Gastroesophageal sphincter (tissue), 4 donors: ENCODE data around the gene SECISBP2. TPM values are rescaled to one million over a fixed set of nuclear protein-coding genes. Genes with fewer than 3 reads are reported as not detected.

Source experiments
- ATAC-seq: fragments of 150-250 bp; one replicate; pipeline ENCODE4 v1.9.1; 2016; ENCODE audit warnings: mild to moderate bottlenecking, moderate library complexity
- H3K27ac ChIP-seq, 4 donors: fragments of 200-600 bp; sonication (generic) in 3 of 4; 1 replicate in 3 of 4; 2 replicates in 1 of 4; pipeline ENCODE4 v1.5.1; 2016 to 2019
- H3K27me3 ChIP-seq: fragments of 200-600 bp; sonication (generic); one replicate; pipeline ENCODE4 v1.5.1; 2019
- H3K36me3 ChIP-seq, 2 donors: fragments of 200-600 bp; sonication (generic); one replicate each; pipeline ENCODE4 v1.5.1; 2019; ENCODE audit warnings: control low read depth in 1 of 2
- H3K4me1 ChIP-seq, 3 donors: fragments of 200-600 bp; sonication (generic); 1 replicate in 2 of 3; 2 replicates in 1 of 3; pipeline ENCODE4 v1.5.1; 2016 to 2019; ENCODE audit warnings: control low read depth in 2 of 3
- H3K4me3 ChIP-seq, 2 donors: fragments of 200-600 bp; sonication (generic); one replicate each; pipeline ENCODE4 v1.5.1; 2019; ENCODE audit warnings: mild to moderate bottlenecking in 1 of 2, moderate library complexity in 1 of 2
- H3K9me3 ChIP-seq, 3 donors: fragments of 200-600 bp; sonication (generic); one replicate each; pipeline ENCODE4 v1.5.1; 2017 to 2019; ENCODE audit warnings: control low read depth in 2 of 3
- EP300 ChIP-seq: sonication (generic); formaldehyde crosslinking; IDR thresholded peaks from one replicate; pipeline ENCODE4 v1.6.1; 2017; ENCODE audit warnings: antibody characterized with exemption, mild to moderate bottlenecking
- POLR2A ChIP-seq, 2 donors: fragments of 450-650 bp; IDR thresholded peaks; one replicate each; pipeline ENCODE4 v1.6.1; 2017; ENCODE audit warnings: antibody characterized with exemption in 2 of 2, mild to moderate bottlenecking in 2 of 2, moderate library complexity in 1 of 2
- POLR2AphosphoS5 ChIP-seq: sonication (generic); formaldehyde crosslinking; IDR thresholded peaks from one replicate; pipeline ENCODE4 v1.6.1; 2017; ENCODE audit warnings: antibody characterized with exemption
- WGBS, 2 donors: methylation state at CpG; one replicate each; pipeline ENCODE4 v1.1.5; 2018; ENCODE audit warnings: low coverage in 1 of 2; 5-methylcytosine and 5-hydroxymethylcytosine counted together
- total RNA-seq, 4 donors: library from RNA; depleted of rRNA; stranded (reverse); fragments of >200 nt; gene quantifications; one replicate each; pipeline ENCODE4 v1.1.0, GENCODE V29; 2016
- TF ChIP-seq, protein P1 (sequence below), 4 experiments: fragments of 200-600 bp in 2 of 4; fragments of 450-650 bp in 2 of 4; sonication (generic) in 1 of 4; IDR thresholded peaks; one replicate each; pipeline ENCODE4 v1.5.1; 2017 to 2019; ENCODE audit warnings: antibody characterized with exemption in 4 of 4, mild to moderate bottlenecking in 2 of 4, moderate library complexity in 2 of 4

SECISBP2 gene
- total RNA-seq, 4 donors from 2014 or later: 23.3 to 49.5 (median 33.4) TPM

DNA sequence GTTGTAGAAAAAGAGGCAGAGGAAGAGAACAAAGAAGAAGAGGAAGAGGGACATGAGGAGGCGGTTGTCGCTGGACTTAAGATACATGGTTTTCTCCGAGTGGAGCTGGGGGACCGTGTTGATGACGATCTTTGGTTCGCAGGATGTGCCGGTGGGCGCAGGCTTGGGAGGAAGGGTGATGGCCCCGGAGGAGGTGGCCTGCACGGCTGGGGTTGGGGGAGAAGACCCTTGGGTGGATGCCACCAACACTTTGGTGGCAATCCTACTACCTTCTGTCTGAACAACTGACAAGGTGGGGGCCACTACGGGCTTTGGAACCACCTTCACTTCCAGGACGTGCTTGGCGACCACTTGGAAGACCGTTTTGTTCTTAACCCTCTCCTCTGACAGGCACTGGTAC, 60.7 kb downstream of the SECISBP2 start:
- TF ChIP-seq POLR2AphosphoS5 (no peak), POLR2A (IDR thresholded peaks at IDR 0.05) (no peak), EP300 (no peak)
- TF ChIP-seq, protein P1, sequence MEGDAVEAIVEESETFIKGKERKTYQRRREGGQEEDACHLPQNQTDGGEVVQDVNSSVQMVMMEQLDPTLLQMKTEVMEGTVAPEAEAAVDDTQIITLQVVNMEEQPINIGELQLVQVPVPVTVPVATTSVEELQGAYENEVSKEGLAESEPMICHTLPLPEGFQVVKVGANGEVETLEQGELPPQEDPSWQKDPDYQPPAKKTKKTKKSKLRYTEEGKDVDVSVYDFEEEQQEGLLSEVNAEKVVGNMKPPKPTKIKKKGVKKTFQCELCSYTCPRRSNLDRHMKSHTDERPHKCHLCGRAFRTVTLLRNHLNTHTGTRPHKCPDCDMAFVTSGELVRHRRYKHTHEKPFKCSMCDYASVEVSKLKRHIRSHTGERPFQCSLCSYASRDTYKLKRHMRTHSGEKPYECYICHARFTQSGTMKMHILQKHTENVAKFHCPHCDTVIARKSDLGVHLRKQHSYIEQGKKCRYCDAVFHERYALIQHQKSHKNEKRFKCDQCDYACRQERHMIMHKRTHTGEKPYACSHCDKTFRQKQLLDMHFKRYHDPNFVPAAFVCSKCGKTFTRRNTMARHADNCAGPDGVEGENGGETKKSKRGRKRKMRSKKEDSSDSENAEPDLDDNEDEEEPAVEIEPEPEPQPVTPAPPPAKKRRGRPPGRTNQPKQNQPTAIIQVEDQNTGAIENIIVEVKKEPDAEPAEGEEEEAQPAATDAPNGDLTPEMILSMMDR (IDR thresholded peaks at IDR 0.05): no peak
- Histone ChIP-seq H3K4me3 (no peak overlapping the region), H3K27ac (no peak overlapping the region), H3K36me3 (peaks cover 0 to 68% of the 10 kb centered on the region in 2 donors), H3K4me1 (no peaks in the 10 kb centered on the region), H3K27me3 (no peaks in the 10 kb centered on the region), H3K9me3 (no peaks in the 10 kb centered on the region)
- WGBS, 2 donors: 94 to 98% methylated on average over 12 to 14 of the region's 14 CpGs
- ATAC-seq: no peak

DNA sequence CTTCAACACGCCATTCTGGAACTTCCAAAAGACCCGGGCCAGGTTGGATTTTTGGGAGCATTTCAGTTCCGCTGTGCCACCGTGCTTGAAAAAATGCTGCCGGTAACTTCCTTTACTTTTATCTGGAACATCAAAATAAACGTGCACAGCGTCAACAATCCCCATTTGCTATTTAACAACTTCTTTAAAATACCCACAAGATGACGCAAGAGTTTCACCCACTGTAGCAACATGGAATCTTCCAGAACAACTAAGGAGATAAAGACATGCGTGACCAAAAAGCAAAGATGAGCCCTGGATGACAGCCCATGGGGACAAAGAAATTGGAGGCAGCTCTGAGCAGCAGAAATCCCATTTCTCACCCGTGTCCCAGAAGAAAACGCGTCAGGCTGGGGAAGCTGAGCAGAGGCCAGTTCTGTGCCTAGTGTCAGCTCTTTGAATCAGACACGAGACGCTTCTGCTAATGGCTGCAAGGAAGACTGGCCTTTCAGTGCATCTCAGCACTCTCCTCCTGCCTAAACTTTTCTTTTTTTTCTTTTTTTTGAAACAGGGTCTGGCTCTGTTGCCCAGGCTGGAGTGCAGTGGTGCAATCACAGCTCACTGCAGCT, 61.3 kb downstream of the SECISBP2 start:
- no peak for TF ChIP-seq POLR2AphosphoS5
- no peak for TF ChIP-seq EP300
- no peak for TF ChIP-seq POLR2A (IDR thresholded peaks at IDR 0.05)
- TF ChIP-seq, protein P1 (IDR thresholded peaks at IDR 0.05): no peak
- no peaks in the 10 kb centered on the region for H3K27me3 ChIP-seq
- 82 to 88% methylated on average over 11 to 14 of the region's 14 CpGs for WGBS, 2 donors
- peaks cover 0 to 74% of the 10 kb centered on the region in 2 donors for H3K36me3 ChIP-seq
- no peak overlapping the region for H3K4me3 ChIP-seq
- no peak overlapping the region for H3K27ac ChIP-seq
- no peaks in the 10 kb centered on the region for H3K4me1 ChIP-seq
- no peak for ATAC-seq
- no peaks in the 10 kb centered on the region for H3K9me3 ChIP-seq

DNA sequence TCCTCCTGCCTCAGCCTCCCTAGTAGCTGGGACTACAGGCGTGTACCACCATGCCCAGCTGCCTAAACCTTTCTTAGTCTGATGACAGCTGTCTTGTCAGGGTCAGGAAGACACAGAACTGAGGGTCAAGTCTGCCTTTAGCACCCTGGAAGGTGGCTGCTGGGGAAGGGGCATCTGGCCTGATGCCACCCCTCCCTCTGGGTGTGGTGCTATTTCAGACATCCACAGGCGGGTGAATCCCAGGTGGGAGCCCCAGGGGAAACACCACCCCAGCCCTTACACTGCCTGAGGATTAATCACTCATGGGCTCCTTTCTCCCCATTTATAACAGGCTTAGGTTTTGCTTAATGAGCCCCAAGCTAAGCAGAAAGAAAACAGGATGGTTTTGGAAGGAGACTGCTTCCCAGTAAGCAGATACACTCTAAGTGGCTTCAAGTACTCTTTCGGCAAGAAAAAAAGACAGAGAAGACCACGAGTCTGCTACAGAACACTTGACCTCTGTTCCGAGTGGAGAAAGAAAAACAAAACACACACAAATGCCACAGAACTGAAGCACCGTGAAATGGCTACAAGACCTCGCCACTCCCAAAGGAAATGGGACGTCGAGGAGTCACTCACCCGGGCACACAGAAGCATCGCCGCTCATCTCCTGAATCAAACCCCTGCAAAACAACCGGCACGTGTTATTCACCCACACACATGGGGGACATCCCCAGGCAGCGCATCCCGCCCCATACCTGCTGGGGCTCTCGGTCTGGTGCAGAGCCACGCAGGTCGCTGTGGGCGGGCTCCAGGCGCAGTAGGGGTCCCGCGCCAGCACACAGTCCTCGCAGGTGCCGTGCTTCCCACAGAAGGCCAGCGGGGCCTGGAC, 62.4 kb downstream of the SECISBP2 start:
- Histone ChIP-seq H3K27ac (no peak overlapping the region), H3K4me1 (no peaks in the 10 kb centered on the region), H3K9me3 (no peaks in the 10 kb centered on the region), H3K4me3 (no peak overlapping the region), H3K27me3 (no peaks in the 10 kb centered on the region), H3K36me3 (peaks cover 0 to 85% of the 10 kb centered on the region in 2 donors)
- TF ChIP-seq, protein P1 (IDR thresholded peaks at IDR 0.05): no peak
- TF ChIP-seq POLR2A (IDR thresholded peaks at IDR 0.05) (no peak), EP300 (no peak), POLR2AphosphoS5 (no peak)
- no peak for ATAC-seq
- 61 to 77% methylated on average over 3 to 8 of the region's 26 CpGs for WGBS, 2 donors

DNA sequence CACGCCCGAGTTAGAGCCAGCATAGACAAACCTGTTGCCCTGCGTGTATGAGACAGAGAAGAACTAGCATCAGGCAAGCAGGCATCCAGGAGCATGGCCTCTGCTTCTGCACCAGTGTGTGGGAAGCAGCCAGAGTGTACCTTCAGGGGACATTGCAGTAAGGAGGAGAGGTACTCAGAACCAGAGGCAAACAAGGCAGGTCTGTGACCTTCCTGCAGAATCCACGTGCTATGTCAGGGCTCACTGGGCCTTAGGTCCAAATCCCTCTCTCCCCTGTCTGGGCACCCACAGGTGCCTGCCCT, 63.0 kb downstream of the SECISBP2 start:
- Histone ChIP-seq H3K27ac (no peak overlapping the region), H3K4me1 (no peaks in the 10 kb centered on the region), H3K9me3 (no peaks in the 10 kb centered on the region), H3K36me3 (peaks cover 0 to 91% of the 10 kb centered on the region in 2 donors), H3K27me3 (no peaks in the 10 kb centered on the region), H3K4me3 (no peak overlapping the region)
- TF ChIP-seq EP300 (no peak), POLR2AphosphoS5 (no peak), POLR2A (IDR thresholded peaks at IDR 0.05) (no peak)
- TF ChIP-seq, protein P1 (IDR thresholded peaks at IDR 0.05): no peak
- 100% methylated on average over 1 of the region's 4 CpGs; no CpG with 5 or more reads in 1 of the 2 donors for WGBS, 2 donors
- ATAC-seq: no peak
